Adrenal gland (tissue), 12 donors: Measurements from ENCODE around the gene SLC29A3. TPM values are rescaled to one million over a fixed set of nuclear protein-coding genes. Genes with fewer than 3 reads are reported as not detected.

Experiments used
- DNase-seq, 7 donors: peaks; one replicate each; pipeline ENCODE4 v3.0.0-alpha.2; 2019 to 2020
- H3K27ac ChIP-seq, 5 donors: fragments of 200-600 bp; sonication (generic) in 4 of 5; 1 replicate in 3 of 5; 2 replicates in 2 of 5; pipeline versions ENCODE4 v1.5.1 to v1.8.0; 2016 to 2020; ENCODE audit warnings: mild to moderate bottlenecking in 1 of 5
- H3K27me3 ChIP-seq: fragments of 200-600 bp; 2 replicates; pipeline ENCODE4 v1.8.0; 2021
- H3K36me3 ChIP-seq, 2 donors: fragments of 200-600 bp; replicated peaks in 1 of 2; 1 replicate in 1 of 2; 2 replicates in 1 of 2; pipeline versions ENCODE4 v1.5.1 to v1.8.0; 2018 to 2022
- H3K4me1 ChIP-seq, 2 donors: fragments of 200-600 bp; replicated peaks in 1 of 2; 1 replicate in 1 of 2; 2 replicates in 1 of 2; pipeline versions ENCODE4 v1.5.1 to v1.8.0; 2018 to 2021
- H3K4me3 ChIP-seq, 4 donors: fragments of 200-600 bp; sonication (generic) in 3 of 4; one replicate each; pipeline ENCODE4 v1.5.1; 2016 to 2018
- H3K9me3 ChIP-seq, 3 donors: fragments of 200-600 bp; sonication (generic) in 1 of 3; replicated peaks in 1 of 3; 1 replicate in 2 of 3; 2 replicates in 1 of 3; pipeline versions ENCODE4 v1.5.1 to v1.8.0; 2016 to 2021
- POLR2A ChIP-seq, 2 donors: fragments of 450-650 bp; IDR thresholded peaks; one replicate each; pipeline ENCODE4 v1.6.1; 2017; ENCODE audit warnings: antibody characterized with exemption in 2 of 2, mild to moderate bottlenecking in 2 of 2, moderate library complexity in 1 of 2
- WGBS, 4 donors: extraction: QIAGEN DNeasy Blood & Tissue Kit in 2 of 4; methylation state at CpG; one replicate each; pipeline versions ENCODE4 v1.1.5 to v1.1.7; 2013 to 2017; 5-methylcytosine and 5-hydroxymethylcytosine counted together
- intact Hi-C, 2 donors: fragments of 100-400 bp; cut with DNase I; formaldehyde crosslinking; loops; one replicate each; pipeline versions ENCODE4 v1.14.1 to v1.15.0; 2022 to 2023
- polyA plus RNA-seq, 3 donors: library from polyadenylated mRNA; stranded (reverse); fragments of 200-250 nt in 2 of 3; fragments of 350-450 nt in 1 of 3; fragmentation: Illumina TruSeq in 1 of 3; extraction: RNeasy Lipid Tissue Mini Kit (QIAGEN cat#74804) in 1 of 3; gene quantifications; one replicate each; pipeline ENCODE4 v1.2.3, GENCODE V29; 2013 to 2014
- total RNA-seq, 9 donors: library from RNA; depleted of rRNA in 4 of 9; stranded (reverse); fragments of >200 nt in 4 of 9; fragments of 120-200 nt in 1 of 9; fragmentation: NEBNext Ultra II Directional in 1 of 9; extraction: Animal tissue kit (Norgen Biotek cat#: 25700) in 1 of 9; gene quantifications; one replicate each; pipeline versions ENCODE4 v1.1.0 to v1.2.4, GENCODE V29; 2013 to 2023
- TF ChIP-seq, protein P1 (sequence below), 6 experiments: fragments of 450-650 bp in 4 of 6; fragments of 200-600 bp in 2 of 6; sonication (generic) in 1 of 6; IDR thresholded peaks; 1 replicate in 5 of 6; 2 replicates in 1 of 6; pipeline versions ENCODE4 v1.5.1 to v1.8.0; 2016 to 2021; ENCODE audit warnings: antibody characterized with exemption in 6 of 6, mild to moderate bottlenecking in 2 of 6, moderate library complexity in 1 of 6
- donor health status: healthy with polysubstance abuse.
- donor health status: Bipolar disorder and iron deficiency.
- donor health status: DM: yes; HTN: yes; CAD: no.
- donor health status: DM: no; HTN: no; CAD: no.
- donor health status: DM: no; HTN: no; CAD: no.
- donor health status: DM: yes; HTN: yes; CAD: no.

The SLC29A3 gene
- total and polyA plus RNA-seq, 12 donors, result 1.4 to 19.0 (median 3.9) TPM

DNA sequence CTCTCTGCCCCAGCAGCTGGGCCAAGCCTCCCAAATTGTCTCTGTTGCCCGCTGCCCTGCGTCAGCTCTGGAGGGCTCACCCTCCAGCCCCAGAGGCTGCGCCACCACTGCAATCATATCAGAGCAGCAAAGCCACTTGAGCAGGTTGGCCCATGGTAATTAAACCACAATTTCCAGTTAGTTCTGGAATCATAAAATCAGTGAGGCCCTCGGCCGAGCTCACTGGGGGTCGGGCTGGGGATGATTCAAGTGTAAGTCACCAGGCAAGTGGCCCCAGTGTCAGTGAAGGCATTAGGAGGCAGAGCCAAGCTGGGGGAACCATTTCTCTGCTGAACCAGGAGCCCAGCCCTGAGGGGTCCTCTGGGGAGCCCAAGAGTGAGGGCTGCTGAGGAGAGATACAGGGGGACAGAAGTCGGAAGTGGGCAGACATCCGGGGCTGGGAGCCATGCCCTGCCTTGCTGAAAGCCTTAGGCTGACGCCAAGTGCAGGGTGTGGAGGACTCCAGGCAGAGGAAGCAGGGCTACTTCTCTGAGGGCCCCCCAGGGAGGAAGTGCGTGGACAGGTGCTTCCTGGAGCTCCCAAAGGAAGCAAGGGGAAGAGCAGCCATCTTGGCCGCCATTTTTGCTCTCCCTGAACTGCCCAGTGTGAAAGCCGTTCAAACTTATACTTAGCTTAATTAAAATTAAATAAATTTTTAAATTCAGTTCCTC lies 29.5 kb upstream of the SLC29A3 start:
- Histone ChIP-seq H3K27ac (no peak overlapping the region), H3K27me3 (no peaks in the 10 kb centered on the region), H3K36me3 (peaks cover 0 to 40% of the 10 kb centered on the region in 2 donors), H3K9me3 (no peaks in the 10 kb centered on the region), H3K4me3 (no peak overlapping the region), H3K4me1 (no peaks in the 10 kb centered on the region)
- intact Hi-C loops, result no loop called here
- no peak for TF ChIP-seq POLR2A (IDR thresholded peaks at IDR 0.05)
- TF ChIP-seq, protein P1, sequence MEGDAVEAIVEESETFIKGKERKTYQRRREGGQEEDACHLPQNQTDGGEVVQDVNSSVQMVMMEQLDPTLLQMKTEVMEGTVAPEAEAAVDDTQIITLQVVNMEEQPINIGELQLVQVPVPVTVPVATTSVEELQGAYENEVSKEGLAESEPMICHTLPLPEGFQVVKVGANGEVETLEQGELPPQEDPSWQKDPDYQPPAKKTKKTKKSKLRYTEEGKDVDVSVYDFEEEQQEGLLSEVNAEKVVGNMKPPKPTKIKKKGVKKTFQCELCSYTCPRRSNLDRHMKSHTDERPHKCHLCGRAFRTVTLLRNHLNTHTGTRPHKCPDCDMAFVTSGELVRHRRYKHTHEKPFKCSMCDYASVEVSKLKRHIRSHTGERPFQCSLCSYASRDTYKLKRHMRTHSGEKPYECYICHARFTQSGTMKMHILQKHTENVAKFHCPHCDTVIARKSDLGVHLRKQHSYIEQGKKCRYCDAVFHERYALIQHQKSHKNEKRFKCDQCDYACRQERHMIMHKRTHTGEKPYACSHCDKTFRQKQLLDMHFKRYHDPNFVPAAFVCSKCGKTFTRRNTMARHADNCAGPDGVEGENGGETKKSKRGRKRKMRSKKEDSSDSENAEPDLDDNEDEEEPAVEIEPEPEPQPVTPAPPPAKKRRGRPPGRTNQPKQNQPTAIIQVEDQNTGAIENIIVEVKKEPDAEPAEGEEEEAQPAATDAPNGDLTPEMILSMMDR (IDR thresholded peaks at IDR 0.05), result no peak
- 69 to 78% (median 74%) methylated on average over 11 to 12 of the region's 12 CpGs for WGBS, 4 donors
- DNase-seq, result no peak

DNA sequence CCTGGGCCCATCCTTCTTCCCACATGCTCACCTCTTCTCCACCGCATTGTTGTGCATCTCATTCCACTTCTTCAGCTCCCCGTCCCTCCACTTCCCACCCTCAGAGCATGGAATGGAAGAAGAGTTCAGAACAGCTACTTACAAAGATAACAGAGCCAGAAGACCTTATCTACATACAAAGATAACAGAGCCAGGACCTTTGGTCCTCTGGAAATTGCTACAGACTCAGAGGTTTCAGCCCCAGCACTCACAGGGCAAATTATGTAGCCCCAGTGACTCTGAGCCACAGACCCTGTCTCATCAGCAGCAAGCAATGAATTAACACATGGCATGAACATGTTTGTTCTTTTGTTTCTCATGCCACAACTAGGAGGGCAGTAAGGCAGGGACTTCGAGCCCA lies 28.7 kb upstream of the SLC29A3 start:
- no peak for TF ChIP-seq POLR2A (IDR thresholded peaks at IDR 0.05)
- TF ChIP-seq, protein P1 (IDR thresholded peaks at IDR 0.05), result no peak
- DNase-seq, result no peak
- Histone ChIP-seq H3K27ac (no peak overlapping the region), H3K4me3 (no peak overlapping the region), H3K9me3 (no peaks in the 10 kb centered on the region), H3K36me3 (peaks cover 0 to 41% of the 10 kb centered on the region in 2 donors), H3K4me1 (no peaks in the 10 kb centered on the region), H3K27me3 (no peaks in the 10 kb centered on the region)
- intact Hi-C loops, result no loop called here
- WGBS, 4 donors, result 73 to 96% (median 80%) methylated on average over 2 to 3 of the region's 3 CpGs

DNA sequence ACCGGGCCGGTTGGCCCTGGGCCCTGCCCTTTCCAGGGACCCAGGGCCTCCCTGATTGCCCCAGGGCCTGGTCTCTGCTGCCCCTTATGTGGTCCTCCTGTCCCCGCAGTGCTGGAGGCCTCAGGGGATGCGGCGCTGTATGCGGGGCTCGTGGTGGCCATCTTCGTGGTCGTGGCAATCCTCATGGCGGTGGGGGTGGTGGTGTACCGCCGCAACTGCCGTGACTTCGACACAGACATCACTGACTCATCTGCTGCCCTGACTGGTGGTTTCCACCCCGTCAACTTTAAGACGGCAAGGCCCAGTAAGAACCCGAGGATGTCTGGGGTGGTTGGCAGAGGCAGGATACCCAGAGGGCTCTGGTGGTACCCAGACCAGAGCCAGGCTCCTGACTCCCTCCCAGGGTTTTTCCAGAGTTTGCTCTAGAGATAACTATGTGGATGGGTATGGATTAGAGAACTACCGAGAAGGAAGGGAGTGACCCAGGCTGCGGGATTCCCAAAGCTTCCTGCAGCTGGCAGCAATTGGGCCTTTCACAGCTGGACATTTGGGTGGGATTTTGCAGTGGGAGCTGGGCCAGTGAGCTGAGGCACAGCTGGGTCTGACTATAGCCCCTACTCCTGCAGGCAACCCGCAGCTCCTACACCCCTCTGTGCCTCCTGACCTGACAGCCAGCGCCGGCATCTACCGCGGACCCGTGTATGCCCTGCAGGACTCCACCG lies 28.1 kb upstream of the SLC29A3 start:
- TF ChIP-seq, protein P1 (IDR thresholded peaks at IDR 0.05), result no peak
- no peak for TF ChIP-seq POLR2A (IDR thresholded peaks at IDR 0.05)
- intact Hi-C loops, result no loop called here
- Histone ChIP-seq H3K36me3 (peaks cover 0 to 47% of the 10 kb centered on the region in 2 donors), H3K27me3 (no peaks in the 10 kb centered on the region), H3K9me3 (no peaks in the 10 kb centered on the region), H3K4me1 (no peaks in the 10 kb centered on the region), H3K27ac (no peak overlapping the region), H3K4me3 (no peak overlapping the region)
- 89 to 95% (median 93%) methylated on average over 14 to 26 of the region's 26 CpGs for WGBS, 4 donors
- DNase-seq, result no peak

DNA sequence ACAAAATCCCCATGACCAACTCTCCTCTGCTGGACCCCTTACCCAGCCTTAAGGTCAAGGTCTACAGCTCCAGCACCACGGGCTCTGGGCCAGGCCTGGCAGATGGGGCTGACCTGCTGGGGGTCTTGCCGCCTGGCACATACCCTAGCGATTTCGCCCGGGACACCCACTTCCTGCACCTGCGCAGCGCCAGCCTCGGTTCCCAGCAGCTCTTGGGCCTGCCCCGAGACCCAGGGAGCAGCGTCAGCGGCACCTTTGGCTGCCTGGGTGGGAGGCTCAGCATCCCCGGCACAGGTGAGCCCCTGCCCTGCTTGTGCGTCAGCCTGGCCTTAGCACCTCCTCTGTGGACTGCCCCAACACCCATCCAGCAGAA lies 27.5 kb upstream of the SLC29A3 start:
- TF ChIP-seq POLR2A (IDR thresholded peaks at IDR 0.05), result no peak
- TF ChIP-seq, protein P1 (IDR thresholded peaks at IDR 0.05), result no peak
- intact Hi-C loops, result no loop called here
- Histone ChIP-seq H3K27me3 (no peaks in the 10 kb centered on the region), H3K4me3 (no peak overlapping the region), H3K36me3 (peaks cover 0 to 52% of the 10 kb centered on the region in 2 donors), H3K27ac (no peak overlapping the region), H3K9me3 (no peaks in the 10 kb centered on the region), H3K4me1 (no peaks in the 10 kb centered on the region)
- no peak for DNase-seq
- 87 to 97% (median 93%) methylated on average over 5 to 13 of the region's 13 CpGs for WGBS, 4 donors
